Nephron progenitor cell (in vitro differentiated cells): Measurements from ENCODE around the gene CXCL12.
A peak's percentile ranks its signal among the peaks of the same experiment; 100 is the strongest.

Experiments
- DNase-seq: peaks from one replicate; pipeline ENCODE4 v3.0.0; 2021
- H3K27ac Mint-ChIP-seq: 2 replicates; pipeline ENCODE4 v1.8.0; 2021; ENCODE audit warnings: mild to moderate bottlenecking, moderate library complexity, mixed read lengths
- H3K27me3 Mint-ChIP-seq: 2 replicates; pipeline ENCODE4 v1.8.0; 2021; ENCODE audit warnings: mild to moderate bottlenecking, low read depth, mixed read lengths; ENCODE audit not compliant: poor library complexity
- H3K36me3 Mint-ChIP-seq: 2 replicates; pipeline ENCODE4 v1.8.0; 2021; ENCODE audit warnings: low read depth, mixed read lengths
- H3K4me1 Mint-ChIP-seq: 2 replicates; pipeline ENCODE4 v1.8.0; 2021; ENCODE audit warnings: mixed read lengths
- H3K4me3 Mint-ChIP-seq: 2 replicates; pipeline ENCODE4 v1.8.0; 2021; ENCODE audit warnings: mild to moderate bottlenecking, moderate library complexity, mixed read lengths
- H3K9me3 Mint-ChIP-seq: 2 replicates; pipeline ENCODE4 v1.8.0; 2021; ENCODE audit warnings: mild to moderate bottlenecking, moderate library complexity, mixed read lengths
- CTCF ChIP-seq: fragments of 200-600 bp; sonication (generic); IDR thresholded peaks from 2 replicates; pipeline ENCODE4 v1.5.0; 2021; ENCODE audit warnings: antibody characterized with exemption

The CXCL12 gene

GRCh38 chr10:44354771-44355170 lies 30.1 kb downstream of the CXCL12 start:
- Mint-ChIP-seq H3K4me1 (peaks cover 67% of the 10 kb centered on the region), H3K36me3 (no peaks in the 10 kb centered on the region), H3K9me3 (no peaks in the 10 kb centered on the region), H3K27me3 (peaks cover 26% of the 10 kb centered on the region), H3K27ac (no peak overlapping the region), H3K4me3 (no peak overlapping the region)
- DNase-seq = no peak
- no peak for TF ChIP-seq CTCF

DNA sequence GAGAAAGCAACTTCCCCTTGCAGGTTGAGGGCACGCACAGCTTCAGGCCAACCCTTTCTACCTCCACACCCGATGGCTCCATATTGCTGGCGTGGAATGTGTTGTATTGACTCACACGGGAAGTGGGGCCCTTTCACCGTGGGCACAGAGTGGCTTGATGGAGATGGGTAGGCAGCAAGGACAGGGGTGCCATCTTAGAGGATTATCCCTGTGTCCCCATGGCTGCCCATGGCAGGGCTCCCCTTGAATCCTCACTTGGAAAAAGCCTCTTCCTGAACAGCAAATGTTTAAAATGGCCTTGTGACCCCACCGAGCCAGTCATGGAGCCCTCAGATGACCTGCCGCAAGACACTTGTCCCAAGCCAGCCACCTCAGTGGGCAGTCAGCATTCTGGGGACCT lies 31.2 kb downstream of the CXCL12 start:
- DNase-seq = no peak
- Mint-ChIP-seq H3K27me3 (peaks cover 25% of the 10 kb centered on the region), H3K4me1 (peaks cover 67% of the 10 kb centered on the region), H3K27ac (no peak overlapping the region), H3K9me3 (no peaks in the 10 kb centered on the region), H3K36me3 (no peaks in the 10 kb centered on the region), H3K4me3 (no peak overlapping the region)
- TF ChIP-seq CTCF = no peak

DNA sequence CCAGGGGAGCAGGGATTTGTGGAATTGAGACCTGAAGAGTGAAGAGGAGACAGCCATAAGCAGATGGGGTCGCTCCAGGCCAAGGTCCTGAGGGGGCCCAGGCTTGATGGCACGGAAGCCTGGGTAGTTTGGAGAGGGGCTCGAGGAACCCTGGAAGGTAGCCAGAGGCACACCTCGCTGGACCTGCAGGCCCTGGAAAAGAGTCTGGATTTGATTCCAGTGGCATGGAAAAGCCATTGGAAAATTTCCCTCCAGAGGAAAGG lies 31.8 kb downstream of the CXCL12 start:
- H3K4me3 Mint-ChIP-seq = peak overlapping the region; percentile 56

GRCh38 chr10:44352316-44353127 lies 32.4 kb downstream of the CXCL12 start:
- peak overlapping the region; percentile 79 for H3K27ac Mint-ChIP-seq
- peaks cover 56% of the 10 kb centered on the region for H3K4me1 Mint-ChIP-seq
- TF ChIP-seq CTCF = no peak
- H3K27me3 Mint-ChIP-seq = peaks cover 28% of the 10 kb centered on the region
- H3K4me3 Mint-ChIP-seq = peak overlapping the region; percentile 56
- H3K9me3 Mint-ChIP-seq = no peaks in the 10 kb centered on the region
- peak; percentile 43 for DNase-seq
- no peaks in the 10 kb centered on the region for H3K36me3 Mint-ChIP-seq

More for the DNA sequence above, 31.8 kb downstream of the CXCL12 start:
- DNase-seq = no peak
- peaks cover 27% of the 10 kb centered on the region for H3K27me3 Mint-ChIP-seq
- TF ChIP-seq CTCF = no peak
- peaks cover 62% of the 10 kb centered on the region for H3K4me1 Mint-ChIP-seq
- H3K9me3 Mint-ChIP-seq = no peaks in the 10 kb centered on the region
- H3K27ac Mint-ChIP-seq = no peak overlapping the region
- no peaks in the 10 kb centered on the region for H3K36me3 Mint-ChIP-seq

- TF ChIP-seq CTCF = no peak
- Mint-ChIP-seq H3K9me3 (peaks cover 7% of the 10 kb centered on the region), H3K4me3 (no peak overlapping the region), H3K4me1 (peaks cover 32% of the 10 kb centered on the region), H3K36me3 (peaks cover 7% of the 10 kb centered on the region), H3K27ac (no peak overlapping the region), H3K27me3 (peaks cover 19% of the 10 kb centered on the region)
- no peak for DNase-seq
Measured at GRCh38 chr10:44348496-44348895, 36.4 kb downstream of the CXCL12 start.
